Measurements from ENCODE around the gene KIZ.

DNA sequence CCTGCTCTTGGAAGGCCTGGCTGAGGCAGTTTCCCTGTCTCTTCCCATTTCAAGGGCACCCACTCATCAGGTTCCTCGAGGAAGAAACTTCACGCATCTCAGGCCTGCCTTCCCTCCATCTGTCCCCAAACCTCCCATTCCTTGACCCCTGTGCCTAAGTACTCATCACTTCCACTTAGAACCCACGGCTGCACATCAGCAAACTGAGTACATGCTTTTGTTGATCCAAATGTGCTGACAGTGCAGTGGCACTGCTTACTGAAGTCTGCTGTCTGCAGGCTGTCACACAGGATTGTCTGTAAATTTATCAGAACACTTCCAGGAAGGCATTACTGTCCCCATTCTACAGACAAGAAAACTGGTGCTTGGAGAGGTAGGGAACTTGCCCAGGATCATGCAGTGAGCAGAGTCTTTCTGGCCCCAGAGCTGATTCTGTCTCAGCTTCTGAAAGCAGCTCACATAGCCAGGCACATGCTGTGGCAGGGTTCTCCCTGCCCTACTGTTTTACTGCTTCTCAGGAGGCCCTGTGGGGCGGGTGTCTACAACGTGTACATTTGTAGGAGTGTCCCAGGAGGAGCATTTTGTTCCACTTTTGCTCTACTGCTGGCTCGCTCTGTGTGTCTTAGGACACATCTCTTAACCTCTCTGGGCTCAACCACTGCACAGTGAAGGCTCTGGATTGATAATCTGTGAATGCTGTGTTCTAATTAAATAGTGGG is 113.1 kb downstream of the KIZ start:
- TF ChIP-seq POLR2AphosphoS5 (IDR thresholded peaks at IDR 0.05) (no peak), POLR2A (IDR thresholded peaks at IDR 0.05) (no peak), EP300 (IDR thresholded peaks at IDR 0.05) (no peak)
- TF ChIP-seq, protein P1, sequence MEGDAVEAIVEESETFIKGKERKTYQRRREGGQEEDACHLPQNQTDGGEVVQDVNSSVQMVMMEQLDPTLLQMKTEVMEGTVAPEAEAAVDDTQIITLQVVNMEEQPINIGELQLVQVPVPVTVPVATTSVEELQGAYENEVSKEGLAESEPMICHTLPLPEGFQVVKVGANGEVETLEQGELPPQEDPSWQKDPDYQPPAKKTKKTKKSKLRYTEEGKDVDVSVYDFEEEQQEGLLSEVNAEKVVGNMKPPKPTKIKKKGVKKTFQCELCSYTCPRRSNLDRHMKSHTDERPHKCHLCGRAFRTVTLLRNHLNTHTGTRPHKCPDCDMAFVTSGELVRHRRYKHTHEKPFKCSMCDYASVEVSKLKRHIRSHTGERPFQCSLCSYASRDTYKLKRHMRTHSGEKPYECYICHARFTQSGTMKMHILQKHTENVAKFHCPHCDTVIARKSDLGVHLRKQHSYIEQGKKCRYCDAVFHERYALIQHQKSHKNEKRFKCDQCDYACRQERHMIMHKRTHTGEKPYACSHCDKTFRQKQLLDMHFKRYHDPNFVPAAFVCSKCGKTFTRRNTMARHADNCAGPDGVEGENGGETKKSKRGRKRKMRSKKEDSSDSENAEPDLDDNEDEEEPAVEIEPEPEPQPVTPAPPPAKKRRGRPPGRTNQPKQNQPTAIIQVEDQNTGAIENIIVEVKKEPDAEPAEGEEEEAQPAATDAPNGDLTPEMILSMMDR (IDR thresholded peaks at IDR 0.05): no peak

Measured in sigmoid colon (tissue), 4 donors.